LoVo (cell line): ENCODE measurements around the gene MRC1.

Source experiments
- DNase-seq: peaks from one replicate; pipeline ENCODE4 v3.0.0-alpha.2; 2016; ENCODE audit warnings: low spot score

MRC1 gene

DNA sequence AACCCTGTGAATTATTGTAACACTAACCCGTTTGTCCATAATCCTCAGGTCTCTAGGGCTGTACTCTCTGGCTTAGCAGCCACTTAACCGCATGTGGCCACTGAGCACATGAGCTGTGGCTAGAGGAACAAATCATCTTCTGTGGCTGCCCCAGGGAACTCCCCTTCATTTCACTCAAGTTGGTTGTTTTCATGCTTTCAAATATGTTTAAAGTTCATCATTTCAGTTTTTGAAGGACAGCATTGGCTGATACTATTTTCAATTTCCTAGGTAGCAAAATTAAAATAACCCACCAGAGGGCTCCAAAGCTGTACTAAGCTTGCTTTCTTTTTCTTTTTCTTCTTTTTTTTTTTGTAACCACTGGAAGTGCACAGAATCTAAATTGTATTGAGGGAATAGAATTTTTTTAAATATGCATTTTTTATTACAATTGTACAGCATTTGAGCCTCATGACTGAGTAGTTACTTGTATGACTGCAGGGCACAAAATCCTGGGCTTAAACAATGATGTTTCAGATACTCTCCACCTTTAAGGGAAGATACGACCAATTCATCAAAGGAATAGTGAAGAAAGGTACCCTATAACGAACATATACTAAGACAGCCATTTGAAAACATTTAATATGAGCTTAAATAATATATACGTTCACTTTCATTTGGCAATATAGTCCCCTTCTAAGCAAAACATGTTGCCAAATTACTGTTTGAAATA, 38.6 kb downstream of the MRC1 start:
- DNase-seq, result peak; percentile 46

DNA sequence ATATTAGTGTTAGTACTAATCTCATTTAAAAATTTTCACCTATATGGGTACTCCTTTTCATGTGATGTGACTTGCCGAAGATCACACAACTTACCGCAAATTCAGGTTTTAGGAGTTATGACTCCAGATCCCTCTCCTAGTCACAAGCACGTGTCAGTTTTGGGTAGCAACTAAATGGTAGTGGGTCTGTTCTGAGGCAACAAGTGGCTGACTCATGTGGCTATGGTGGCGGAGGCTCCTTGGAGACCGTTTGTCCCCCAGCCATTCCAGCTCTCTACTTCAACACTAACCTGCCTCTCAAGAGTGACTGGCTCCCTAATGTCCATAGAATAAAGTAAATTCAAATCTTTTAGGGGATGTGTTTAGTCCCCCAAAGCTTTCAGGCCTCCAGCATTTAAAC, 39.5 kb downstream of the MRC1 start:
- no peak for DNase-seq

DNA sequence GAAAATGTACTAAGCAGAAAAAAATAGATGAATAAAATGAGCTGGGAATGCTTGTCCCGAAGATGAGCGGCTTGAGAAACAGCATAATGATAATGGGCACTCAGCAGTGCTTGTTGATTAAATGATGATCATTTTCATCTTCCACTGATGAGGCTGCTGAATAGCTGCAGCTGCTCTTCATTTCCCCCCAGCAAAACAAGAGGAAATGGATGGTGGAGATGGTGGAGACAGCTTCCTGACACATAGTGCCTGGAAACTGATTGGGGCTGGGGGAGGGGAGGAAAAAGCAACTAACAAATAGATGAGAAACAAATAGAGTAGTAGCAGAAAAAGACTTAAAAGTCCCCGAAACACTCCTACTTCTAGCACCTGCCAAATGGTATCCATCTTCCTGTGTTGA, 41.4 kb downstream of the MRC1 start:
- no peak for DNase-seq

DNA sequence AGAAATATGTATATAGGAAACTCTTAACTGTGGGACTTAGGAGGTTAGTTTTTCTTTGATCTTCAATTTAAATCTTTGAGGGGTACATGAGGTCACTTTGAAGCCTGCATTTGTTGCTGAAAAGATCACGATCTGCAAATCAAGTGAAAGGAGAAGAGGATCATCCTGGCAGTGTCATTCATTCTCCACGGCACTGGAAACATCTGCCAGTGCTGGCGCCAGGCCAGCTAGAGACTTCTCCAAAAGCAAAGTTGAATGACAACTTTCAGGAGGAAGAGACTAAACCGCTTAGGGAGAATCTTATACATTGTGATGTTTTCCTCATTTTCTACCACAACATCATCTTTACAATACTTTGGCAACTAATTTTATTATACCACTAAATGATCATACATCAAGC, 42.5 kb downstream of the MRC1 start:
- DNase-seq, result no peak

DNA sequence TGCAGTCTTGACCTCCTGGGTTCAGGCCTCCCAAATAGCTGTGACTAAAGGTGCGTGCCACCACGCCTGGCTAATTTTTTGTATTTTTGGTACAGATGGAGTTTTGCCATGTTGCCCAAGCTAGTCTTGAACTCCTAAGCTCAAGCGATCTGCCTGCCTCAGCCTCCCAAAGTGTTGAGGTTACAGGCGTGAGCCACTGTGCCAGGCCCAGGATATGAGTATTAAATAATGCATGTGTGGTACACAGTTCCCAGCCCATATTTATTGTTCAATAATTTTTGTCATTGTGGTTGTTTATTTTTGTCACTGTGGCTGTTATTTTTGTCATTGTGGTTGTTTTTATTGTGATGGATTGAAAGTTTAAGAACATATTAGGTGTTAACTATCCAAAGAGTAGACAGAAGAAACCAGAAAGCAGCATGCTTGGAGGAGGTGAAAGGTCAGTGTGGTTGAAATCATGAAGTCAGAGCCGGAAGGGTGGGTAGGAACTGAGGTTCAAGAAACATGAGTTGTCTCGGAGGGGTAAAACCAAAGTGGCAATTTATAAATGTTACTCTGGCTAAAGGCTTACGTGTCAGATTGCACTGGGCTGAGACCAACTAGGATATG, 45.0 kb downstream of the MRC1 start:
- no peak for DNase-seq

DNA sequence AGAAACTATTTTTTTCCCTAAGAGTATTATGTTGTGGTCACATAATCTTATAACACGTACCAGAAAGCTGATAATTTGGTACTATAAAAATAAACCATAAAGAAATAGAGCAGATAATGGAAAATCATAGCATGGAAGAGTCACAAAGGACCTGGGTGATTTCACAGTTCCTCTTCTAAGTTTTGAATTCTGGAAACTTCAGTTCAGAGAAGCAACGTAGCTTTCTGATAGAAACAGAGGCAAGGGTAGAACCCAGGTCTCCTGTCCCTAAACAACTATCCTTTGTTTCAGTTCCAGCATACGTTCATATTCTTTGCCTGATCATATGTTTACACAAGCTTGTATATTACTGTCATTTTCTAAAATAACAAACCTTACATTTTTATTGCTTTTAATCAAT, 47.9 kb downstream of the MRC1 start:
- no peak for DNase-seq

DNA sequence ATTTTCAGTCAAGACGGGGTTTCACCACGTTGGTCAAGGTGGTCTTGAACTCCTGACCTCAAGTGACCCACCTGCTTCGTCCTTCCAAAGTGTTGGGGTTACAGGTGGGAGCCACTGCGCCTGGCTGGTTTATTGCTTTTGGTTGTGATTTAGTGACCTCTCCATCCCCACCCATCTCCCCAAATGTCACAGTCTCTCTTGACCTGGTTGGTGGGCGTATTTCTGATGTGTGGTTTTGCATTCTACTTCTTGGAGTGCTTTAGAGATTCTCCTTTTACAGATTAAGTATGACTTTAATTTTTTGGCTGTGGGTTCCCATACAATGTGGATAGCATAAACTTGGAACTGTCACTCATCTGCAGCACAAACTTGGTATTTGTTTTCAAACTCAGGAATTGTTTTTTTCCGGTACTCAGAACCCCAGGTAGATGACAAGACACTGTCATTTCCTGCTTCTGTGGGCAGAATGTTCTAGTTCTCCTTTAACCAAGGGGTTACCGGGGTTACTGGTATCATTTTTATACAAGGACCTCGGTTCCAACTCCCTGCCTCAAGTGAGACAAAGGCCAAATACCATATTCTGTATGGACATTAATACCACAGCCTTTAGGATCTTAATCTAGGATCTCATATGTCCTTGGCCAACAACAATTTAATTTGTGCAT, 50.5 kb downstream of the MRC1 start:
- DNase-seq, result no peak

DNA sequence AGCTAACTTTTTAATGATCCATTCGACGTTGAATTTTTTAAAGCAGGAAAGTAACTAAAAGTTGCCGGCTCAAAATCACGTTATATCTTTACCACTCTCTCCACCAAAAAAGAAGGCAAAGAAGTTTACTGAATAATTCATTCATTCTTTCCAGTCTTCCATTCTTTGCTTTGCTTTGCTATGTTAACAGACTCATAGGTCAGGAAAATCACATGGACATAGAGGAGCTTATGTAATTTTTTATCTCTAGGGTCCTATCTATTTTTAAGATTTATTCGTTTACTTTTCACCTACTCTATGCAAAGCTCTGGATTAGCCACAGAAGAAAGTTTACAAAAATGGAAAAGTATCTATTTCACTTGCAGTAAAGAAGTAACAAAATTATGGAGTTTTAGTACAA, 52.6 kb downstream of the MRC1 start:
- DNase-seq, result no peak

DNA sequence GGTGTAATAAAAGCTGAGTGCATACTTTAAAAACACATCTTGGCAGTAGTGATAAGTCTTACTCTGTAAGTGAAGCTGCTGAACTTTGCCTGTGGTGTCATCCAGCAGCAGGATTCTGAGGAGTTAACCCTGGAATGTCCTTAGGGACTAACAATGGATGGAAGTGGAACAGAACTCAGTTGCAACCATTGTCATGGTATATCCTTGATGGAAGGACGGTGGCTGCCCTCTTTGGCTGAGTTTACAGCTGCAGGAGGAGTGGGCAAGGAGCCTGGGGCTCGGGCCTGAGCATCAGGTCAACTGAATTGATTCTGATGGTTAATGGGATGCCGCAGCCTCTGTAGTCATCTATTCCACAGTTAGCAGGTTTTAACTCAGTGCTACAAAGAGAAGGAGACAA, 56.2 kb downstream of the MRC1 start:
- DNase-seq, result no peak

DNA sequence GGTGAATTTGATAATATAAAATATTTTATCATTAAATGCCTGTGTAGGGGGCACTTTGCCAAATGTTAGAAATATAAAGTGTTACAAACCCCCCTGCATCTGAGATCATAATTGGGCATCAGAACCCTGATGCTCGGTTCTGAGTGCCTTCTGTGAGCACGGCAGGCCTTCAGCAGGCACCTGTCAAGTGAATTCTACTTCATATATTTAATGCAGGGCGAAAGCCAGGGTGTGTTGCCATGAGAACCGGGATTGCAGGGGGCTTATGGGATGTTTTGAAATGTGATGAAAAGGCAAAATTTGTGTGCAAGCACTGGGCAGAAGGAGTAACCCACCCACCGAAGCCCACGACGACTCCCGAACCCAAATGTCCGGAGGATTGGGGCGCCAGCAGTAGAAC, 57.2 kb downstream of the MRC1 start:
- no peak for DNase-seq

DNA sequence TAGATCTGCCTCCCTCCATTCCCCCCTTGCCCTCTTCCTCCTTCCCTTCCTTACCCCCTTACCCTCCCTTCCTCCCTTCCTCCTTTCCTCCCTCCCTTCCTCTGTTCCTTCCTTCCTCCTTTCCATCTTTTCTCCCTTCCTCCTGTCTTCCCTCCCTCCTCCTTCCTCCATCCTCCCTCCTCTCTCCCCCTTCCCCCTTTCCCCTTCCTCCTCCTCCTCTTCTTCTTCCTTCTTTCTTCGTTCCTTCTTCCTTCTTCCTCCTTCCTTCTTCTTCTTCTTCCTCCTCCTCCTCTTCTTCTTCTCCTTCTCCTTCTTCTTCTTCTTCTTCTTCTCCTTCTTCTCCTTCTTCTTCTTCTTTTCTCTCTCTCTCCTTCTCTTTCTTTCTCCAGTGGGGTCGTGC, 57.9 kb downstream of the MRC1 start:
- DNase-seq, result no peak

DNA sequence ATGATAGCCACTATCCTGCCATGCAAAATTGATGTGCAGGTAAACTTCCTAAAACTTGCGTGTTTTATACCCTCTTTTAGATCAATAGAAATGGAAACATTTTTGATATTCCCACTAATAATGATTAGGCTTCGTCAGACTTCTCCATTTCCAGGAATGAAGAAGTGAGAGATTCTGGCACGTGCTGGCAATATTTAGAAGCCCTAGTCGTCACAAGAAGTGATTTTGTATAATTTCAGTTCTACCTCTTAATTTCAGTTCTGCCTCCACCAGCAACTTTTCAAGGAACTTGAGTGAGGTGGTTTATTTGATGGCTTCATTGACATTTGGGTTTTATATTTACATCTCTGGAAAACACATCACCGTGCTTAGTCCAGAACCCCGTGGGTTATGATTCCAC, 61.9 kb downstream of the MRC1 start:
- no peak for DNase-seq

DNA sequence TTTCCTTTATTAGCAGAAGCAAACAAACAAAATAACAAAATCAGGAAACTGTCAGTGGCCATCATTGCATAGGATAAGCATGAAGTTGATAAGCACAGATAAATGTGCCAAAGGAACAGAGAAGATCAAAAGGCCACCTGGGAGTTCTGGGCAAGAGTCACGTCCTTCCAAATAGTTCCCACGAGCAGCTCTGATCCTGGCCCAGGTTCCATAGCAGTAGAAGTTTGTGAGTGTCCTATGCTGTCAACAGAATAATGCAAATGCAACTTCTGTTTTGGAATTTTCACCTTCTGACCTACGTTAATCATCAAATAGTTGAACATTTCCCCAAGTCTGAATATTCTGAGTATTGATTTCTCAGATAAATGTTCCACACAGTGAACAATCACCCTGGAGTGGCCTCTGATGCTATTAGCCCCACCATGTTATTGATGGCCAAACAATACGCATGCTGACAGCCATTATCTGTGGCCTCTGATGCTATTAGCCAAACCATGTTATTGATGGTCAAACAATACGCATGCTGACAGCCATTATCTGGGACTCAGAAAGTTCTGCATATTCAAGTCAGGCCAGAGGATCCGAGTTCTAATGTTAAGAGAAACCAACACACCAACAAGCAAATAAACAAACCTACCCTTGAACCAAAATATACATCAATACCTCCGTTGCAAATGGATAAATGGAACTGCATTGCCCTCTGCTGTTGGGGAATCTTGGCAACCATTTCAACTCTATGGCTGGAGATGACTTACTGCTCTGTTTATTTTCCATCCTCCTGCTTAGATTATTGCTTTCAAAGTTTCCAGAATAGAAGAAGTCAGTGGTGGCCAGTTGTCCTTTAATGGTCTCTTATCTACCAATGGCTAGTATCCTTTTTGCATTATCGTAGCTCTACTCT, 63.3 kb downstream of the MRC1 start:
- DNase-seq, result no peak

DNA sequence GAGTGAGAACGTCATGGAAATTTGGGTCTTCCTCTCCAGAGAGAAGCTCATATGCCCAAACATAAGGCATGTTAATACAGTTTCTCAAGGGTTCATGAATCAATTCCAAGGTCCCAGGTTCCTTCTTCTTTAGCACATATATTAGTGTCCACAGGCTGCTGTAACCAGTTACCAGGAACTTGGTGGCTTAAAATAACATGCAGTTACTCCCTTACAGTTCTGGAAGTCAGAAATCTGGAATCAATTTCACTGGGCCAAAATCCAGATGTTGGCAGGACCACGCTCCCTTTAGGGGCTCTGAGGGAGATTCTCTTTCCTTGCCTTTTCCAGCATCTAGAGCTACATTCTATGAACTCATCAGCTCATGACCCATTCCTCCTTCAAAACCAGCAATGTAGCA, 64.8 kb downstream of the MRC1 start:
- DNase-seq, result no peak

DNA sequence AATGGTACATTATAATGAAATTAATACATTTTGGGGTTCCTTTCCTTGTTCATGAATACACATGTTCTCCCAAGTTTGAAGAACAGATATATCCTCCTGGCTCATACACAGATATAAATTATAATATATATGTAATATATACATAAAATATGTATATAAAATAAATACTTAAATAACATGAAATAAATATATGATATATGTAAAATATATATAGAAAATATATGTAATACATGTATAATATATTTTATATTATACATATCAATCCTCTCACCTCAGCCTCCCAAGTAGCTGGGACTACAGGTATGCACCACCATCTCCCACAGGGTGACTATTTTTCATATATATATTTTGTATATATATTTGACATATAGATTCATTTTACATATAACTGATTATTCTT, 68.0 kb downstream of the MRC1 start:
- DNase-seq, result no peak

DNA sequence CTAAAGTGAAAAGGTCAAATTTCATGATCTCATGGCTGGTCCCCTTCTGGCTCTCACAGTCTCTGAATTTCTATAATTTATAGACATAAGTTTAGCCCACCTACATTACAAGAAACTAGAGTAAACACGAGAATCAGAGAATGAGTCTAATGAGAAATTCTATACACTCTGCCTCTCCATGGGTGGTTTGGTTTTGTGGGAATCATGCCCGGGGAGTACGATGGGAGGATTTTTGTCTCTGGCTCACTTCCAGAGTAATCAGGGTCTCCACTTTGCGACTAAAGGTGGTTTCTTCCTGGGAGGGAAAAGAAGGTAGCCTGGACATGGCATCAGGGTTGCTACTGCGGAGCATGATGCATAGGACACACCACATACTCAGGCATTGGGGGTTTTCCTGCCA, 69.7 kb downstream of the MRC1 start:
- DNase-seq, result no peak

DNA sequence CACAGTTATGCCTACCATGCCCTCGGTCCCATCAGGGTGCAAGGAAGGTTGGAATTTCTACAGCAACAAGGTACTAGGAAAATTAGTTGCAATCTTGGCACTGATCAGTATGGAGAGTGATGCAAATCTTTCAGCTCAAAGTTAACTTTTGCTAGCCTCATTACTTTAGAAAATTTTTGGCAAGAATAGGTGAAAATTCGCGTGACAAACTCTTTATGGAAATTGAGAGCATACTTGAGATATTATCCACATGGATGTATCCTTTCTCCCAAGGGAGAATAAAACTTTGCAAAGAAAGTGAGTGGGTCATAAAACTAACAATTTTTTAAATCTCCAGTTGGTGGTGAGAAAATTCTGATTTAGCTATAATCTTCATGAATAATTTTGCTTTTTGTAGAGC, 71.5 kb downstream of the MRC1 start:
- DNase-seq, result no peak

DNA sequence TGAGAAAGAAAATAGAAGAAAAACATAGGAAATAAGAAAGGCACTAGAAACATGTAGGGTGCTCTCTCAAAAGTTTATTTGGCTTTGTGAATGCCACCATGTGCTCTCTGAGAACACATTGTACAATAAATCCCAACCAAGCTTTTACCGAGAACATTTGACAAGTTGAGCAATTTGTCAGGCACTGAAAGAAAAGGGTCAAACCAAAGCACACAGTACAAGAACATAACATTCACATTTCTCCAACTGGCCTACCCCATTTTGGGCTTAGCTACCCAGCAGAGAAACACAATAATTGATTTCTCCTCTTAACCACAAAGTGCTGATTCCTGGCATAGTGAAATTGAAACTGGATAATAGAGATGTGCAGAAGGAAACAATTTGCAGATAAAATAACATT, 73.4 kb downstream of the MRC1 start:
- DNase-seq, result no peak

DNA sequence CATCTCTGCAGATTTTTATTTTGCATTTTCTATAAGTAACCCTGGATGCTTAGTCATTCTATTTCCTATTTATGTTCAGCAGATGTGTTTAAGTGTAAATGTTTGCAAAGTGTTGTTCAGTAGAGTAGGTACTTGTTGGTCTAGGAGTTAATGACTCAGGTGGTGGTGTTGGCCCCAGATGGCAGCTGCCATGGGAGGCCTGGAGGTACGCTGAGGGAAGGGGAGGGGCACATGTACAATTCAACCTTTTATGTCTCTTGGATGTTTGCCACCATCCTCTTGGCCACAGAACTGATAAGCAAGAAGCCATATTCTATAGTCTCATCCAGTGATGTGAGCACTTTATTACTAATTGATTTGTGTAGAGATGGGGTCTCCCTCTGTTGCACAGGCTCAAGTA, 74.5 kb downstream of the MRC1 start:
- DNase-seq, result no peak

DNA sequence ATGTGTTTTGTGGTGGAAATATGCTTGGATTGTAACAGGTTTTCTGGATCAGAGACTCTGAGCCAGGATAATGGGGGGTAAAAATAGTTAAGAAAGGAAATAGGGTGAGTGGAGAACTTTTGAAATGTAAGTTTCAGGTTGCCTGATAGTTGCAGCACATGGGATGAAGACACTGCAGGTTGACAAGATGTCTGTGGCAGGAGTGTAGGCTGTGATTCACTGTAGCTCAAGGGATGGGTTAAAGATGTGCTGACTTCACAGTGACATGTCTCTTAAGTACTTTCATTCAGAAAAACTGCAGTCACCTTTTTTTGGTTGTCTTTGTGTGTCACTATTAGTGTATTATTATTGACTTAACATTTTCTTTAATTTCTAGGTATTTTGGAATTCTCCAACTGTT, 79.0 kb downstream of the MRC1 start:
- DNase-seq, result no peak

DNA sequence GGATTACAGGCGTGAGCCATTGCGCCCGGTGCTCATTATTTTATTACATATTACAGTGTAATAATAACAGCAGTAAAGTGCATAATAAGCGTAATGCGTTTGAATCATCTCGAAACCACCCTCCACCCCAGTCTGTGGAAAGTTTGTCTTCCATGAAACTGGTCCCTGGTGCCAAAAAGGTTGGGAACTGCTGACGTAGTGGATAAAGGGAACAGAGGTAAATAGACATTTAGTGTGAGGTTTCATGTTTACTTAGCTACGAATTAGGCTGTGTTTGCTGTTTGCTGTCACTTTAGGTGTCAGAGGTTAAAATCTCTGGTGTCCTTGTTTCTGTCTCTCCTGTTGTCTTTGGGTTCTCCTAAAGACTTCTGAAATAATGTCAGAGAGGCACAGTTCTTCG, 82.3 kb downstream of the MRC1 start:
- no peak for DNase-seq

DNA sequence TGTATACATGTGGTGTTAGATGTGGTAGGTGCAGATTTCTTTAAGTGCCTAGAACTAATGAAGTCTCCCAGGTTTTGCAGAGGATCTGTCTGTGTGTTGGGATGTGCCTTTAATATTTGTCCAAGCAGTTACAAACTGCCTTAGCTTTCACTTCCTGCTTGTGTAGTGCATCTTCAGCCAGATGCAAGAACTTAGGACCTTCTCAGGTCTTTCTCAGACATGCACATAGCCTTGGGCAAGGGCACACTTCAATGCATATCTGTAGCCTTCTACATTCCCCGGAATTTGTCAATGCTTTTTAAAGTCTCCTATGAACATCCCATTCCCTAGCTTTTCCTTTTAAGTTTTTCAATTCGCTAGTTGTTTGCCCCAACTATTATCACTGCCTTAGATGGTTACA, 95.4 kb downstream of the MRC1 start:
- DNase-seq, result no peak

DNA sequence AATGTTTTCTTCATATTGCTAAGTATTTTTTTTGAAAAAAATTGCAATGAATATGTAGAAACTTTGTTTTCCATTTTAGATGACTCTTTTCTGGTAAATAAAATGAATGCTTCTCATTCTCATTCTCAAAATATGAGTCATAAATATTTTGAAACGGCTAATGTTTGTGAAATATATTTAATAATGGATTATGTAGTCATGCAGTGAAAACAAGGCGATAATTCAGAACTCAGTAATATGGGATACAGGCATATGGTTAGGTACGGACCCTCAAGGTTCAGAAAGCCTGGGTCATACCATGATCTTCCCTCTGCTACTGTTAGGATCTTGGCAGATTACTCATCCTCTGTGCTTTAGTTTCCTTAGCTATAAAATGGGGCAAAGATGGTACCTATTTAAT, 96.3 kb downstream of the MRC1 start:
- no peak for DNase-seq
